ENCODE data around the gene PNKD.

- TF ChIP-seq RFX5 (IDR thresholded peaks at IDR 0.05; ENCODE audit: borderline replicate concordance, low read depth, low read length) (no peak), POLR2A (IDR thresholded peaks at IDR 0.05; ENCODE audit: control extremely low read depth in 1 of 2, low read depth in 2 of 2, low read length in 2 of 2) (no peak), POLR2AphosphoS5 (IDR thresholded peaks at IDR 0.05; ENCODE audit: low read depth, low read length) (no peak)
These were observed 47.3 kb upstream of the PNKD start for GRCh38 chr2:218223046-218223445.
